ENCODE results near the gene INF2. TPM values are rescaled to one million over a fixed set of nuclear protein-coding genes. Genes with fewer than 3 reads are reported as not detected.
"Not testable (repeated sequence)": the region's sequence is repeated elsewhere in the genome, so short reads cannot be mapped to it uniquely, and the experiment has no call there.

The INF2 gene
- total and polyA plus RNA-seq, 2 donors (not counting 3 experiments of a cell fraction or from before 2014, with no cell fraction given): 55.3 to 124 TPM

- H3K27me3 ChIP-seq (ENCODE audit: control insufficient read depth in 2 of 2, insufficient read depth in 2 of 2, low read length in 2 of 2); H3K4me1 ChIP-seq (ENCODE audit: control insufficient read depth, extremely low read depth, insufficient read depth, low read length); H4K20me1 ChIP-seq (replicated peaks; ENCODE audit: control insufficient read depth, extremely low read depth, insufficient read depth, low read length); H3K4me3 ChIP-seq (replicated peaks in 1 of 3; ENCODE audit: insufficient read depth in 1 of 3, low read depth in 1 of 3, low read length in 3 of 3); H3K36me3 ChIP-seq (ENCODE audit: control insufficient read depth in 2 of 2, extremely low read depth in 1 of 2, insufficient read depth in 2 of 2, low read length in 2 of 2); intact Hi-C loops (cut with micrococcal nuclease); FAIRE-seq; H3K4me2 ChIP-seq (ENCODE audit: insufficient read depth, low read length); H3K27ac ChIP-seq (ENCODE audit: insufficient read depth, low read depth, low read length); POLR2A ChIA-PET; H3K79me2 ChIP-seq (ENCODE audit: control insufficient read depth, insufficient read depth, low read length); BruUV-seq (replicated peaks); H2AFZ ChIP-seq (ENCODE audit: low read depth, low read length); DNase-seq (ENCODE audit: low read depth, low spot score); H3K9me3 ChIP-seq (replicated peaks; ENCODE audit: control insufficient read depth, insufficient read depth, low read length); H3K9ac ChIP-seq (replicated peaks; ENCODE audit: extremely low read depth, insufficient read depth, low read length); dilution Hi-C loops (cut with MboI; ENCODE audit: extremely low pct_ligation_motif_present, low sequenced_read_pairs); CTCF ChIA-PET; H3K9me1 ChIP-seq (replicated peaks; ENCODE audit: control insufficient read depth, extremely low read depth, insufficient read depth, low read length): not testable (repeated sequence)
These were observed 18.0 kb upstream of the INF2 start for GRCh38 chr14:104671330-104671977.

DNA sequence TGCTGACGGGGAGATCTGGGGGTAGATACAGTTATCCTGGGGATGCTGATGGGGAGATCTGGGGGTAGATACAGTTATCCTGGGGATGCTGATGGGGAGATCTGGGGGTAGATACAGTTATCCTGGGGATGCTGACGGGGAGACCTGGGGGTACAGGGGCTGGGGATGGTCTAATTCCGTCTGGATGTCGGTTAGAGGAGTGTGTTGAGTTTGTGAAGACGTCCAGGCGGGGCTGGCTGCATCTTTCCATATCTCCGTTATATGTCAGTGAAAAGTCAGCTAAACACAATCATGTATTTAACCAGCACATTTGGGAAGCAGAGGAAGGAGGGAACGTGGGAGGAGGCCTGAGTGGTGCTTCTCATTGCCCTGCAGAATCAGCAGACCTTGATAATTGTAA, 17.3 kb upstream of the INF2 start:
- intact Hi-C loops (cut with micrococcal nuclease); dilution Hi-C loops (cut with MboI; ENCODE audit: extremely low pct_ligation_motif_present, low sequenced_read_pairs); H3K4me1 ChIP-seq (ENCODE audit: control insufficient read depth, extremely low read depth, insufficient read depth, low read length); H3K27me3 ChIP-seq (ENCODE audit: control insufficient read depth in 2 of 2, insufficient read depth in 2 of 2, low read length in 2 of 2); POLR2A ChIA-PET; H3K9me1 ChIP-seq (replicated peaks; ENCODE audit: control insufficient read depth, extremely low read depth, insufficient read depth, low read length); H2AFZ ChIP-seq (ENCODE audit: low read depth, low read length); H3K9me3 ChIP-seq (replicated peaks; ENCODE audit: control insufficient read depth, insufficient read depth, low read length); H3K9ac ChIP-seq (replicated peaks; ENCODE audit: extremely low read depth, insufficient read depth, low read length); H3K79me2 ChIP-seq (ENCODE audit: control insufficient read depth, insufficient read depth, low read length); H3K27ac ChIP-seq (ENCODE audit: insufficient read depth, low read depth, low read length); H3K36me3 ChIP-seq (ENCODE audit: control insufficient read depth in 2 of 2, extremely low read depth in 1 of 2, insufficient read depth in 2 of 2, low read length in 2 of 2); DNase-seq (ENCODE audit: low read depth, low spot score); H3K4me2 ChIP-seq (ENCODE audit: insufficient read depth, low read length); FAIRE-seq; H3K4me3 ChIP-seq (replicated peaks in 1 of 3; ENCODE audit: insufficient read depth in 1 of 3, low read depth in 1 of 3, low read length in 3 of 3); BruUV-seq (replicated peaks); H4K20me1 ChIP-seq (replicated peaks; ENCODE audit: control insufficient read depth, extremely low read depth, insufficient read depth, low read length): not testable (repeated sequence)
- CTCF ChIA-PET: interaction anchor here (1.5 kb wide), 1 partner anchor 9 kb away, joined by 5 read pairs; no protein-coding TSS in a partner anchor

Data from endothelial cell of umbilical vein (primary cell).